Loucy (cell line): Measurements from ENCODE around the gene PHRF1.

Experiments used
- H2AFZ ChIP-seq: fragments of 200-600 bp; sonication (generic); 2 replicates; pipeline ENCODE4 v1.6.0; 2016; ENCODE audit warnings: antibody characterized with exemption, mild to moderate bottlenecking, low read length, moderate library complexity
- H3F3A ChIP-seq: fragments of 200-600 bp; 2 replicates; pipeline ENCODE4 v1.6.0; 2016; ENCODE audit warnings: antibody characterized with exemption, low read depth, mild to moderate bottlenecking
- H3K27me3 ChIP-seq: fragments of 200-600 bp; sonication (generic); 2 replicates; pipeline ENCODE4 v1.6.1; 2014; ENCODE audit warnings: low read length, mild to moderate bottlenecking; ENCODE audit not compliant: insufficient read depth, poor library complexity, severe bottlenecking
- H3K36me3 ChIP-seq: fragments of 200-600 bp; sonication (generic); 2 replicates; pipeline ENCODE4 v1.6.1; 2016; ENCODE audit warnings: low read length; ENCODE audit not compliant: insufficient read depth
- H3K4me1 ChIP-seq: fragments of 200-600 bp; sonication (generic); 2 replicates; pipeline ENCODE4 v1.5.1; 2014; ENCODE audit warnings: low read length, mild to moderate bottlenecking; ENCODE audit not compliant: insufficient read depth, poor library complexity, severe bottlenecking
- H3K4me2 ChIP-seq: fragments of 200-600 bp; sonication (generic); 2 replicates; pipeline ENCODE4 v1.6.0; 2014; ENCODE audit warnings: antibody characterized with exemption, low read length, low read depth, mild to moderate bottlenecking; ENCODE audit not compliant: poor library complexity, severe bottlenecking
- H3K4me3 ChIP-seq: fragments of 200-600 bp; sonication (generic); 2 replicates; pipeline ENCODE4 v1.5.1; 2014; ENCODE audit warnings: low read length, mild to moderate bottlenecking, mixed read lengths; ENCODE audit not compliant: poor library complexity, severe bottlenecking
- H3K79me2 ChIP-seq: fragments of 200-600 bp; sonication (generic); 2 replicates; pipeline ENCODE4 v1.6.1; 2014; ENCODE audit warnings: low read length; ENCODE audit not compliant: insufficient read depth
- H3K9ac ChIP-seq: fragments of 200-600 bp; sonication (generic); 2 replicates; pipeline ENCODE4 v1.6.0; 2014; ENCODE audit warnings: mild to moderate bottlenecking, low read depth, low read length, moderate library complexity; ENCODE audit not compliant: poor library complexity, severe bottlenecking
- H3K9me2 ChIP-seq: fragments of 200-600 bp; sonication (generic); replicated peaks from 2 replicates; pipeline ENCODE4 v1.6.1; 2016; ENCODE audit warnings: low read depth, low read length, mixed read lengths
- H3K9me3 ChIP-seq: fragments of 200-600 bp; sonication (generic); 2 replicates; pipeline ENCODE4 v1.6.1; 2014; ENCODE audit warnings: mild to moderate bottlenecking, antibody characterized with exemption, low read length, low read depth; ENCODE audit not compliant: insufficient read depth
- H4K20me1 ChIP-seq: fragments of 200-600 bp; sonication (generic); 2 replicates; pipeline ENCODE4 v1.6.0; 2014; ENCODE audit warnings: antibody characterized with exemption, low read length, mild to moderate bottlenecking; ENCODE audit not compliant: insufficient read depth, poor library complexity, severe bottlenecking
- EZH2phosphoT487 ChIP-seq: fragments of 200-600 bp; IDR thresholded peaks from 2 replicates; pipeline ENCODE4 v1.6.1; 2018; ENCODE audit warnings: antibody characterized with exemption, mild to moderate bottlenecking, moderate library complexity, borderline replicate concordance
- TF ChIP-seq, protein P1 (sequence below): fragments of 200-600 bp; sonication (generic); conservative IDR thresholded peaks from 2 replicates; pipeline ENCODE4 v1.5.1; 2014; ENCODE audit warnings: mild to moderate bottlenecking, antibody characterized with exemption, low read length

PHRF1 gene

DNA sequence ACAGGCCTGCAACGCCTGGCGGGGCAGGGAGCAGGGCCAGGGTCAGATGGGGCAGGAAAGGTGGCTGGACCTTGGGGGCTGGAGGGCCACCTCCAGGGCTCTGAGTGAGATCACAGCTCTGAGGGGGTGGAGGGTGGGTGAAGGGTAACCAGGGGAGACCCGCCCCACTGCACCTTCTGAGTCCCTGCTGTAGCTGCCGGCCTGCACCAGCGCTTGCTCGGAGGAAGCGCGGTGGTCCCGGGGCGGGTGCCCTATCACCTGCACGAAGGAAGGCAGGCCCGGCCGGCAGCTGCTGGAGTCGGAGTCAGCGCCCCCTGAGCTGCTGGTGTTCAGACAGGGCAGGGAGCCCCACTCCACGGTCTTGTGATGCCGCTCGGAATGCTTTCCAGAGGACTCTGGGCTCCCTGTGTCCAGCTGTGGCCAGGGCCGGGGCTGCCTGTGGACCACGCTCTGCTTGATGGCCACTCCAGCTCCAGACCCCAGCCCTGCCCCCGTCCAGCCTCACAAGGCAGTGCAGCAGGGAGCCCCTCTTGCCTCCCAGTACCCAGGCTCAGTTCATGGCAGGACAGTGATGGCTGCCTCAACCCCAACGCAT is 19.5 kb upstream of the PHRF1 start:
- H4K20me1 ChIP-seq = peaks cover 6% of the 10 kb centered on the region
- H3K9ac ChIP-seq = no peak overlapping the region
- H3K4me1 ChIP-seq = peaks cover 18% of the 10 kb centered on the region
- H3K4me2 ChIP-seq = no peak overlapping the region
- peaks cover 6% of the 10 kb centered on the region for H3K79me2 ChIP-seq
- H2AFZ ChIP-seq = no peak overlapping the region
- TF ChIP-seq EZH2phosphoT487 = no peak
- TF ChIP-seq, protein P1, sequence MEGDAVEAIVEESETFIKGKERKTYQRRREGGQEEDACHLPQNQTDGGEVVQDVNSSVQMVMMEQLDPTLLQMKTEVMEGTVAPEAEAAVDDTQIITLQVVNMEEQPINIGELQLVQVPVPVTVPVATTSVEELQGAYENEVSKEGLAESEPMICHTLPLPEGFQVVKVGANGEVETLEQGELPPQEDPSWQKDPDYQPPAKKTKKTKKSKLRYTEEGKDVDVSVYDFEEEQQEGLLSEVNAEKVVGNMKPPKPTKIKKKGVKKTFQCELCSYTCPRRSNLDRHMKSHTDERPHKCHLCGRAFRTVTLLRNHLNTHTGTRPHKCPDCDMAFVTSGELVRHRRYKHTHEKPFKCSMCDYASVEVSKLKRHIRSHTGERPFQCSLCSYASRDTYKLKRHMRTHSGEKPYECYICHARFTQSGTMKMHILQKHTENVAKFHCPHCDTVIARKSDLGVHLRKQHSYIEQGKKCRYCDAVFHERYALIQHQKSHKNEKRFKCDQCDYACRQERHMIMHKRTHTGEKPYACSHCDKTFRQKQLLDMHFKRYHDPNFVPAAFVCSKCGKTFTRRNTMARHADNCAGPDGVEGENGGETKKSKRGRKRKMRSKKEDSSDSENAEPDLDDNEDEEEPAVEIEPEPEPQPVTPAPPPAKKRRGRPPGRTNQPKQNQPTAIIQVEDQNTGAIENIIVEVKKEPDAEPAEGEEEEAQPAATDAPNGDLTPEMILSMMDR = no peak
- H3K4me3 ChIP-seq = no peak overlapping the region
- H3F3A ChIP-seq = no peaks in the 10 kb centered on the region
- no peaks in the 10 kb centered on the region for H3K9me2 ChIP-seq
- no peaks in the 10 kb centered on the region for H3K9me3 ChIP-seq
- H3K36me3 ChIP-seq = no peaks in the 10 kb centered on the region
- no peaks in the 10 kb centered on the region for H3K27me3 ChIP-seq

DNA sequence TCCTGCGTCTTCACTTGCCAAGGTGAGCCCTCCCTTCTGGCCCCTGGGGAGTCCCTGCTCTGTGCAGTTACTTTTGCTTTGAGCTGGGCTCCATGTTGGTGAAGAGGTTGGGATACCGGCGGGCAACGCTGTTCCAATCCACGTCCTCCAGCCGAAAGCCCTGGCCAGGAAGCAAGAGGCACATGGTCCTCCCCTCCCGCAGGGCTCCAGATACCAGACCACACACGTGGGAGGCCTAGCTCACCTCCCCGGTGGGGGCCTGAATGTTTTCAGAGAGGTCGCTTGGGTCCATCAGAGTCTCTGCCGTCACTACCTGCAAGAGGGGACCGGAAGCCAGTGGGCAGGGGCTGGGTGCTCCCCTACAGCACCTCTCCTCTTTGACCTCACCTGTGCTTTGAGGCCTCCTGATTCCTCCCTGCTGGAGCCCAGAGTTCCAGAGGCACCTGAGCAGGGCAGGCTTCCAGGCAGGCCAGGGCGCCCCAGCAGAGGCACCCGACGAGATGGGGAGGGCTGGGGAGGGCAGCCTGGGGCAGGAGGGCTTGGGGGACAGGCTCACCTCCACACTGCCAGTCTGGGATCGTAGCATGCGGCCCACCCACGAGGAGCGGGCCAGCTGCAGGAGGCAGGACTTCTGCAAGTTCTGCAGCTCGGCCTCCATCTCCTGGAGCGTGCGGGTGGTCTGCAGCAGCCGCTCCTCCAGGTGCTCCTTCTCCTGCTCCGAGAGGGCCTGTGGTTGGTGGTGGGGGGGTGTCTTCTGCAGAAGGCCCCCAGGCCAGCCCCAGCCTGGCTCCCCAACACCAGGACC is 18.7 kb upstream of the PHRF1 start:
- H3K4me1 ChIP-seq = peaks cover 23% of the 10 kb centered on the region
- H4K20me1 ChIP-seq = peaks cover 12% of the 10 kb centered on the region
- H3K9me2 ChIP-seq = no peaks in the 10 kb centered on the region
- H2AFZ ChIP-seq = no peak overlapping the region
- H3K27me3 ChIP-seq = no peaks in the 10 kb centered on the region
- H3F3A ChIP-seq = no peaks in the 10 kb centered on the region
- no peak overlapping the region for H3K9ac ChIP-seq
- TF ChIP-seq EZH2phosphoT487 = no peak
- TF ChIP-seq, protein P1 = no peak
- no peak overlapping the region for H3K4me2 ChIP-seq
- no peaks in the 10 kb centered on the region for H3K36me3 ChIP-seq
- no peak overlapping the region for H3K4me3 ChIP-seq
- no peaks in the 10 kb centered on the region for H3K9me3 ChIP-seq
- peaks cover 9% of the 10 kb centered on the region for H3K79me2 ChIP-seq

DNA sequence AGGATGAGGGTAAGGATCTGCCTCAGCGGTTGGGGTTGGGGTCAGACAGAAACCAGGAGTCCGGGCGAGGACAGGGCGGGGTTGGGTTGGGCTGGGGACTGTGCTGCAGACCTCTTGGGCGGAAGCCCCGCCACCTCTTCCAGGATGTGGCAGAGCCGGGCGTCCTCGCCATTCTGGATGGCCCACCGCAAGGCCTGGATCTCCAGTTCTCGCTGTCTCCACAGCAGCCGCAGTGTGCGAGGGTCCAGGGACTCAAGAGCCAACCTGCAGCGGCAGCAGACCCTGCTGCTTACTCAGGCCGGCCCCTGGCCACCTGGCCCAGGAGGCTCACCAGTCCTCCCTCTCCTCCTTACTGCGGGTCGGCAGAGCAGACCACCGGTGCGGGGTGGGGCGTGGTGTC is 17.8 kb upstream of the PHRF1 start:
- Histone ChIP-seq H3K9me3 (no peaks in the 10 kb centered on the region), H4K20me1 (peaks cover 15% of the 10 kb centered on the region), H2AFZ (no peak overlapping the region), H3K4me1 (peaks cover 23% of the 10 kb centered on the region), H3K9ac (no peak overlapping the region), H3K9me2 (no peaks in the 10 kb centered on the region), H3K4me2 (no peak overlapping the region), H3F3A (no peaks in the 10 kb centered on the region), H3K4me3 (no peak overlapping the region), H3K79me2 (peaks cover 9% of the 10 kb centered on the region), H3K27me3 (no peaks in the 10 kb centered on the region), H3K36me3 (no peaks in the 10 kb centered on the region)
- TF ChIP-seq, protein P1 = no peak
- no peak for TF ChIP-seq EZH2phosphoT487
